Vagina (tissue), 2 donors: ENCODE data around the gene NR3C2. TPM values are rescaled to one million over a fixed set of nuclear protein-coding genes. Genes with fewer than 3 reads are reported as not detected.

ENCODE experiments used
- DNase-seq, 2 donors: peaks; one replicate each; pipeline ENCODE4 v3.0.0-alpha.2; 2017; ENCODE audit errors: extremely low spot score in 2 of 2
- H3K27ac ChIP-seq: fragments of 200-600 bp; sonication (generic); one replicate; pipeline ENCODE4 v1.5.1; 2019
- H3K27me3 ChIP-seq: fragments of 200-600 bp; sonication (generic); one replicate; pipeline ENCODE4 v1.5.1; 2019
- H3K36me3 ChIP-seq, 2 donors: fragments of 200-600 bp; sonication (generic); one replicate each; pipeline ENCODE4 v1.5.1; 2017 to 2019
- H3K4me1 ChIP-seq: fragments of 200-600 bp; sonication (generic); one replicate; pipeline ENCODE4 v1.5.1; 2019
- H3K4me3 ChIP-seq, 2 donors: fragments of 200-600 bp; sonication (generic); 1 replicate in 1 of 2; 2 replicates in 1 of 2; pipeline ENCODE4 v1.5.1; 2016 to 2019
- H3K9me3 ChIP-seq: fragments of 200-600 bp; sonication (generic); one replicate; pipeline ENCODE4 v1.5.1; 2019
- POLR2A ChIP-seq, 2 donors: fragments of 450-650 bp; IDR thresholded peaks; one replicate each; pipeline ENCODE4 v1.6.1; 2017; ENCODE audit warnings: antibody characterized with exemption in 2 of 2, mild to moderate bottlenecking in 2 of 2, moderate library complexity in 2 of 2
- POLR2AphosphoS5 ChIP-seq, 2 donors: sonication (generic); formaldehyde crosslinking; IDR thresholded peaks; one replicate each; pipeline ENCODE4 v1.9.0; 2017; ENCODE audit warnings: antibody characterized with exemption in 2 of 2, mild to moderate bottlenecking in 2 of 2, low read depth in 1 of 2; ENCODE audit not compliant: insufficient read depth in 1 of 2
- intact Hi-C: fragments of 100-400 bp; cut with DNase I; formaldehyde crosslinking; loops from one replicate; pipeline ENCODE4 v1.15.1; 2023
- total RNA-seq: library from RNA; depleted of rRNA; stranded (reverse); fragments of >200 nt; gene quantifications from one replicate; pipeline ENCODE4 v1.2.3, GENCODE V29; 2016
- TF ChIP-seq, protein P1 (sequence below), 3 experiments: fragments of 450-650 bp in 2 of 3; fragments of 200-600 bp in 1 of 3; sonication (generic) in 1 of 3; IDR thresholded peaks; one replicate each; pipeline ENCODE4 v1.5.1; 2017 to 2019; ENCODE audit warnings: antibody characterized with exemption in 3 of 3, mild to moderate bottlenecking in 2 of 3, moderate library complexity in 2 of 3

NR3C2 gene
- total RNA-seq, 1 donor from 2014 or later, result 9.6 TPM

DNA sequence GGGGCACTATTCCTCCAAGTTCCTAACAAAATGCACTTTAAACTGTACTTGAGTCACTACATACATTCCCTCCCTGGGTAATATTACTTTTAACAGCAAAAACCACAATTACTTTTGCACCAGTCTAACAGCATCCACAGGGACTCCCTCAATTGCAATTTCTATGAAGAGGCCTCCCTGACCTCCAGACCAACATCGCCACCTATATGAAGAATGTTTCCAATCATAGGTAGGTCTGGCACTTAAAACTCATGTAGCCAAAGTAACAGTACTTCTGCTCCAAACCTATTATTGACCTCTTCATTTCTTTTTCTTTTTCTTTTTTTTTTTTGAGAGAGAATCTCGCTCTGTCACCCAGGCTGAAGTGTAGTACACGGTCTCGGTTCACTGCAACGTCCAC is 15.6 kb downstream of the NR3C2 start:
- TF ChIP-seq POLR2AphosphoS5 (IDR thresholded peaks at IDR 0.05; ENCODE audit: insufficient read depth in 1 of 2, low read depth in 1 of 2), result no peak
- TF ChIP-seq, protein P1, sequence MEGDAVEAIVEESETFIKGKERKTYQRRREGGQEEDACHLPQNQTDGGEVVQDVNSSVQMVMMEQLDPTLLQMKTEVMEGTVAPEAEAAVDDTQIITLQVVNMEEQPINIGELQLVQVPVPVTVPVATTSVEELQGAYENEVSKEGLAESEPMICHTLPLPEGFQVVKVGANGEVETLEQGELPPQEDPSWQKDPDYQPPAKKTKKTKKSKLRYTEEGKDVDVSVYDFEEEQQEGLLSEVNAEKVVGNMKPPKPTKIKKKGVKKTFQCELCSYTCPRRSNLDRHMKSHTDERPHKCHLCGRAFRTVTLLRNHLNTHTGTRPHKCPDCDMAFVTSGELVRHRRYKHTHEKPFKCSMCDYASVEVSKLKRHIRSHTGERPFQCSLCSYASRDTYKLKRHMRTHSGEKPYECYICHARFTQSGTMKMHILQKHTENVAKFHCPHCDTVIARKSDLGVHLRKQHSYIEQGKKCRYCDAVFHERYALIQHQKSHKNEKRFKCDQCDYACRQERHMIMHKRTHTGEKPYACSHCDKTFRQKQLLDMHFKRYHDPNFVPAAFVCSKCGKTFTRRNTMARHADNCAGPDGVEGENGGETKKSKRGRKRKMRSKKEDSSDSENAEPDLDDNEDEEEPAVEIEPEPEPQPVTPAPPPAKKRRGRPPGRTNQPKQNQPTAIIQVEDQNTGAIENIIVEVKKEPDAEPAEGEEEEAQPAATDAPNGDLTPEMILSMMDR (IDR thresholded peaks at IDR 0.05), result no peak
- TF ChIP-seq POLR2A (IDR thresholded peaks at IDR 0.05), result no peak
- H3K27me3 ChIP-seq, result no peaks in the 10 kb centered on the region
- peaks cover 7% of the 10 kb centered on the region for H3K4me1 ChIP-seq
- DNase-seq, result no peak
- no peak overlapping the region for H3K27ac ChIP-seq
- H3K9me3 ChIP-seq, result no peaks in the 10 kb centered on the region
- intact Hi-C loops, result no loop called here
- no peak overlapping the region for H3K4me3 ChIP-seq
- no peaks in the 10 kb centered on the region for H3K36me3 ChIP-seq

DNA sequence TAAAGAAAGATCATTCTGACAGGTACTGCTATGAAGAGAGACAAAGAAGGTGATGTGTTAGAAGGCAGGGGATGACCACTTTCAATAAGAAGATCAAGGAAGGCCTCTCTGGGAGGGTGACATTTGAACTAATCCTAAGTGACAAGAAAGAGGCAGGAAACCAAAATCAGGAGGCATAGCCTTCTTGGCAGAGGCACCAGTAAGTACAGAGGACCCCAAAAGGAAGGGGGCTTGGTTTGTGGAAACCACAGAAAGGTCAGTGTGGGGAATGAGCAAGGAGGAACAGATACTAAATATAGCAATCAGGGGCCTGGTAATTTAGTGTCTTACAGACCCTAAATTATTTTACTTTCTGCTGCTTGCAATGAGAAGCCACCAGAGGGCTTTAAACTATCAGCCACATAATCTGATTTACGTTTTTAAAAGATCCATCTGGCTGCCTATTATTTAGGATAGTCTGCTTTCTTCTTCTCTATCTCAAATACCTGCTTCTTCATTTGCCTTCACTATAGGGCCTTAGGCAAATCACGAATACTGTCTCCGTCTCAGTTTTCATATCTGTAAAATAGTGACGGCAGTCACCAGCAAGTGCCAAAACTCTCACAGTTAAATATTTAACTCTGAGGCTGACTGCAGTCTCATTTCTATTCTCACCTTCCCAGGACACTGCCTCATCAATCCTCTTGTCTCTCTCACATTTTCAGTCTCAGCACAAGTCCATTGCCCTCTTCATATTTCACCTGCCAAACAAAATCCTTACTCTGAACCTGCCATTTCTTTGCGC is 16.7 kb downstream of the NR3C2 start:
- intact Hi-C loops, result no loop called here
- Histone ChIP-seq H3K4me3 (no peak overlapping the region), H3K27me3 (no peaks in the 10 kb centered on the region), H3K9me3 (no peaks in the 10 kb centered on the region), H3K36me3 (no peaks in the 10 kb centered on the region), H3K4me1 (peaks cover 7% of the 10 kb centered on the region), H3K27ac (no peak overlapping the region)
- no peak for DNase-seq
- no peak for TF ChIP-seq POLR2AphosphoS5 (IDR thresholded peaks at IDR 0.05; ENCODE audit: insufficient read depth in 1 of 2, low read depth in 1 of 2)
- TF ChIP-seq, protein P1 (IDR thresholded peaks at IDR 0.05), result no peak
- TF ChIP-seq POLR2A (IDR thresholded peaks at IDR 0.05), result no peak

DNA sequence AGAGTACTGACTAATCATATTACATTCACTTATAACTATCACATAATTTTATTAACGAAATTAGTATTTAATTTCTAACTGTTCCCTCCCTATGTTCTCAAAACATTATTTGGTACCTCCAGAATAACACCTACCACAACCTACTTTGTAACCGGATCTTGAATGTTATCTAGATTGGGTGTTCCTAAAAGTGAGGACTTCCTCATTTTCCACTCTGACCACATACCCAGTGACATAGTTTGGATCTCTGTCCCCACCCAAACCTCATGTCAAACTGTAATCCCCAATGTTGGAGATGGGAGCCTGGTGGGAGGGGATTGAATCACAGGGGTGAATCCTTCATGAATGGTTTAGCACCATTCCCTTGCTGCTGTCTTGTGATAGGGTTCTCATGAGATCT is 21.8 kb downstream of the NR3C2 start:
- no peak for DNase-seq
- H3K27ac ChIP-seq, result no peak overlapping the region
- intact Hi-C loops, result no loop called here
- no peaks in the 10 kb centered on the region for H3K27me3 ChIP-seq
- H3K4me3 ChIP-seq, result no peak overlapping the region
- peaks cover 10% of the 10 kb centered on the region for H3K4me1 ChIP-seq
- no peaks in the 10 kb centered on the region for H3K9me3 ChIP-seq
- H3K36me3 ChIP-seq, result no peaks in the 10 kb centered on the region
- TF ChIP-seq POLR2AphosphoS5 (IDR thresholded peaks at IDR 0.05; ENCODE audit: insufficient read depth in 1 of 2, low read depth in 1 of 2) (no peak), POLR2A (IDR thresholded peaks at IDR 0.05) (no peak)
- TF ChIP-seq, protein P1 (IDR thresholded peaks at IDR 0.05), result no peak

DNA sequence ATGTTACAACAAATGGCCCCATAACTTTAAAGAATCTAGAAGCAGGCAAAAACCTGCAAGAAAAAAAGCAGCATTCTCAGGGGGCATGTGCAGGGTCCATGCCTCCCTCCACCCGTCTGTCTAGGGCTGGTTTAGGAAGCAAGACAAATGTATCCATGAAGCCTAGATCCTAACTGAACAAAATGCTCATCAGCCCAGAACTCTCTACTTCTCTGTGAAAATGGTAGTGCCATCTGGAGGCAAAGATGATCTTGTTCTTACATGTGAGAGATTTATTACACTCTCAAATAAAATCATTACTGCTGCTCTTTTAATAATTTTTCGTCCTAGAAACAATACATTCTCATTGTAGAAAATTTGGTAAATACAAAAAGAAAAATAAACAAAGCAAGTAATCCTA is 26.7 kb downstream of the NR3C2 start:
- no peak overlapping the region for H3K27ac ChIP-seq
- TF ChIP-seq POLR2A (IDR thresholded peaks at IDR 0.05), result no peak
- H3K27me3 ChIP-seq, result no peaks in the 10 kb centered on the region
- no peak for DNase-seq
- H3K4me3 ChIP-seq, result no peak overlapping the region
- no peaks in the 10 kb centered on the region for H3K36me3 ChIP-seq
- H3K4me1 ChIP-seq, result peaks cover 6% of the 10 kb centered on the region
- no peaks in the 10 kb centered on the region for H3K9me3 ChIP-seq
- intact Hi-C loops, result no loop called here

DNA sequence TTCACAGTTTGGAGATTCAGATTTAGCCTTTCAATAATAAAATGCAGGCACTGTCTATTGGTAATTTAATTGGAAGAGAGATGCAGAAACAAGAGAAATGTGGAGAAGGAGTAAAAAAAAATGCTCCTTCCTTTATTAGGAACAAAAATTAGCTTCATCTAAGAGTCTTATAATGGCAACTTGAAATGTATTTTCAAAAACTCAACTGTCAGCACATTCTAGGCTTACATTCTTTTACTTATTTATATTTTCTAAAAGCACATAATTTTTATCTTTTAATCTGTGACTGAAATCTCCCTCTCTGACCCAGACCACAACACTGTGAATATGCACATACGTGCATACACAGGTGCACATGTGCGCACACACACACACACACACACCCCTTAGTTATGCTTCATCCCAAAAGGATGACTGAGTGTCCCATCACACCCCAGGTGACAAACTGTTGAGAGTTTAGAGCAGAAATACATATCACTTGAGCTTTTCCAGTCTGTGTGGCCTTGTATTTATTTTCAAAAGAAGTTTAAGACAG is 29.7 kb downstream of the NR3C2 start:
- Histone ChIP-seq H3K4me1 (peaks cover 6% of the 10 kb centered on the region), H3K27me3 (no peaks in the 10 kb centered on the region), H3K27ac (no peak overlapping the region), H3K9me3 (no peaks in the 10 kb centered on the region), H3K4me3 (no peak overlapping the region), H3K36me3 (no peaks in the 10 kb centered on the region)
- no peak for DNase-seq
- intact Hi-C loops, result no loop called here
- TF ChIP-seq POLR2A (IDR thresholded peaks at IDR 0.05), result no peak
- TF ChIP-seq POLR2AphosphoS5 (IDR thresholded peaks at IDR 0.05; ENCODE audit: insufficient read depth in 1 of 2, low read depth in 1 of 2), result no peak
- TF ChIP-seq, protein P1 (IDR thresholded peaks at IDR 0.05), result no peak
